HepG2 (cell line): ENCODE measurements around the gene TRIM3. TPM values are rescaled to one million over a fixed set of nuclear protein-coding genes. Genes with fewer than 3 reads are reported as not detected.

ENCODE experiments used
- BRD4 ChIP-seq: sonication (generic); formaldehyde crosslinking; IDR thresholded peaks from 2 replicates; pipeline ENCODE4 v1.4.0; 2020; ENCODE audit warnings: missing genetic modification reagents
- IRF2 ChIP-seq: IDR thresholded peaks from 2 replicates; pipeline ENCODE4 v1.6.1; 2018; ENCODE audit warnings: missing genetic modification reagents, missing compliant biosample characterization
- NFIB ChIP-seq: sonication (generic); formaldehyde crosslinking; IDR thresholded peaks from 2 replicates; pipeline ENCODE4 v1.9.0; 2021; ENCODE audit warnings: missing genetic modification reagents, mild to moderate bottlenecking, borderline replicate concordance
- SAFB2 ChIP-seq: sonication (generic); formaldehyde crosslinking; IDR thresholded peaks from 2 replicates; pipeline ENCODE4 v1.5.1; 2020; ENCODE audit warnings: missing genetic modification reagents, low read depth, mild to moderate bottlenecking, borderline replicate concordance
- SIN3B ChIP-seq: fragments of 150-350 bp; IDR thresholded peaks from 2 replicates; pipeline ENCODE4 v1.6.1; 2014; ENCODE audit warnings: low read length
- SPEN ChIP-seq: sonication (generic); formaldehyde crosslinking; IDR thresholded peaks from 2 replicates; pipeline ENCODE4 v1.5.1; 2020; ENCODE audit warnings: low read depth, mild to moderate bottlenecking, missing genetic modification reagents
- TBP ChIP-seq: sonication (generic); formaldehyde crosslinking; IDR thresholded peaks from 2 replicates; pipeline ENCODE4 v1.5.0; 2020; ENCODE audit warnings: missing genetic modification reagents
- TBX3 ChIP-seq: fragments of 450-650 bp; IDR thresholded peaks from 2 replicates; pipeline ENCODE4 v1.6.1; 2017; ENCODE audit warnings: antibody characterized with exemption, mild to moderate bottlenecking, inconsistent platforms, borderline replicate concordance
- TGIF2 ChIP-seq: IDR thresholded peaks from 2 replicates; pipeline ENCODE4 v1.6.1; 2016; ENCODE audit warnings: control low read depth, missing compliant biosample characterization
- ZNF263 ChIP-seq: sonication (generic); formaldehyde crosslinking; IDR thresholded peaks from 2 replicates; pipeline ENCODE4 v1.4.0; 2020; ENCODE audit warnings: missing genetic modification reagents
- ZNF383 ChIP-seq: sonication (generic); formaldehyde crosslinking; IDR thresholded peaks from 2 replicates; pipeline ENCODE4 v1.4.0; 2020; ENCODE audit warnings: missing genetic modification reagents, mild to moderate bottlenecking, borderline replicate concordance
- ZNF614 ChIP-seq: IDR thresholded peaks from 2 replicates; pipeline ENCODE4 v1.6.1; 2018; ENCODE audit warnings: missing biosample characterization, missing genetic modification reagents, inconsistent platforms, borderline replicate concordance
- ZNF724P ChIP-seq: sonication (generic); formaldehyde crosslinking; IDR thresholded peaks from 2 replicates; pipeline ENCODE4 v1.8.0; 2022; ENCODE audit warnings: missing genetic modification reagents, borderline replicate concordance
- ZNF75D ChIP-seq: sonication (generic); formaldehyde crosslinking; IDR thresholded peaks from 2 replicates; pipeline ENCODE4 v1.8.1; 2023; ENCODE audit warnings: missing genetic modification reagents, mild to moderate bottlenecking, borderline replicate concordance
- ZNF766 ChIP-seq: sonication (generic); formaldehyde crosslinking; IDR thresholded peaks from 2 replicates; pipeline ENCODE4 v1.5.0; 2020; ENCODE audit warnings: missing genetic modification reagents, borderline replicate concordance
- polyA plus RNA-seq, 8 experiments: library from polyadenylated mRNA; depleted of rRNA in 3 of 8; stranded (reverse) in 7 of 8; unstranded in 1 of 8; fragments of >200 nt; fragmentation: Illumina TruSeq in 4 of 8; extraction: Trizol in 4 of 8; gene quantifications; 2 replicates each; pipeline versions ENCODE4 v1.2.1 to v1.2.3, GENCODE V29; 2011 to 2016; ENCODE audit warnings: low read depth in 4 of 8, missing spikeins in 1 of 8, mixed read lengths in 1 of 8; ENCODE audit not compliant: insufficient read depth in 1 of 8
- total RNA-seq, 5 experiments: library from RNA; depleted of rRNA; stranded (reverse); fragments of >200 nt; fragmentation: Illumina TruSeq; extraction: Trizol; gene quantifications; 2 replicates each; pipeline ENCODE4 v1.2.3, GENCODE V29; 2016; ENCODE audit warnings: low read depth in 1 of 5
- TF ChIP-seq, protein P1 (sequence below): sonication (generic); formaldehyde crosslinking; IDR thresholded peaks from 2 replicates; pipeline ENCODE4 v1.8.1; 2022; ENCODE audit warnings: low read depth, mild to moderate bottlenecking, missing genetic modification reagents
- TF ChIP-seq, protein P2 (sequence below): IDR thresholded peaks from 2 replicates; pipeline ENCODE4 v1.6.1; 2016
- TF ChIP-seq, protein P3 (sequence below): sonication (generic); formaldehyde crosslinking; IDR thresholded peaks from 2 replicates; pipeline ENCODE4 v1.9.0; 2021; ENCODE audit warnings: mild to moderate bottlenecking, missing genetic modification reagents
- TF ChIP-seq, protein P4 (sequence below): sonication (generic); formaldehyde crosslinking; IDR thresholded peaks from 2 replicates; pipeline ENCODE4 v1.5.0; 2020; ENCODE audit warnings: mild to moderate bottlenecking, missing genetic modification reagents

Gene TRIM3
- total and polyA plus RNA-seq, 2 of the 13 experiments (the other 11 are each of a cell fraction or from before 2014, with no cell fraction given) = 3.6 to 6.3 TPM

DNA sequence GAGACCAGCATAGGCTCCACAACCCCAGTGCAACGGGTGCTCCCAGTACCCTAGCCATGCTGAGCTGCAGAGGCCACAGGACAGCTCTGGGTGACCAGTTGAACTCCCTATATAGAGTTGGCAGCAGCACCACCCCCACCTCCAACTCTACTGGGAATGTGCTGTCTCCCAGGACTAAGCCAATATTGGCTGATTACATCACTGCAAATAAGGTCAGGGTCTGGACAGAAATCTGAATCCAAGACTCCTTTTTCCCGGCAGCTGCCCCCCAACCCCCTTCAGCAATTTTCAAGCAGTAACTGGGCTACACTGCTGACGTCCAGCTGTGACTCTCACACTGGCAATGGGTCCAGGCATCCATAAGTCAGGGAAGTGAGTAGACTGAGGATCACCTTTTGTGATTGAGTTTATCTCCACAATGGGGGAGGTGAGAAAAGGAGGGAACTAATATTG lies 32.8 kb downstream of the TRIM3 start, which contains the start of gene HPX (continued):
- TF ChIP-seq, protein P1, sequence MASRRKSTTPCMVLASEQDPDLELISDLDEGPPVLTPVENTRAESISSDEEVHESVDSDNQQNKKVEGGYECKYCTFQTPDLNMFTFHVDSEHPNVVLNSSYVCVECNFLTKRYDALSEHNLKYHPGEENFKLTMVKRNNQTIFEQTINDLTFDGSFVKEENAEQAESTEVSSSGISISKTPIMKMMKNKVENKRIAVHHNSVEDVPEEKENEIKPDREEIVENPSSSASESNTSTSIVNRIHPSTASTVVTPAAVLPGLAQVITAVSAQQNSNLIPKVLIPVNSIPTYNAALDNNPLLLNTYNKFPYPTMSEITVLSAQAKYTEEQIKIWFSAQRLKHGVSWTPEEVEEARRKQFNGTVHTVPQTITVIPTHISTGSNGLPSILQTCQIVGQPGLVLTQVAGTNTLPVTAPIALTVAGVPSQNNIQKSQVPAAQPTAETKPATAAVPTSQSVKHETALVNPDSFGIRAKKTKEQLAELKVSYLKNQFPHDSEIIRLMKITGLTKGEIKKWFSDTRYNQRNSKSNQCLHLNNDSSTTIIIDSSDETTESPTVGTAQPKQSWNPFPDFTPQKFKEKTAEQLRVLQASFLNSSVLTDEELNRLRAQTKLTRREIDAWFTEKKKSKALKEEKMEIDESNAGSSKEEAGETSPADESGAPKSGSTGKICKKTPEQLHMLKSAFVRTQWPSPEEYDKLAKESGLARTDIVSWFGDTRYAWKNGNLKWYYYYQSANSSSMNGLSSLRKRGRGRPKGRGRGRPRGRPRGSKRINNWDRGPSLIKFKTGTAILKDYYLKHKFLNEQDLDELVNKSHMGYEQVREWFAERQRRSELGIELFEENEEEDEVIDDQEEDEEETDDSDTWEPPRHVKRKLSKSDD = no peak
- no peak for TF ChIP-seq SAFB2 (CRISPR knock-in tag)
- no peak for TF ChIP-seq TBP (CRISPR knock-in tag)
- TF ChIP-seq SIN3B = no peak
- no peak for TF ChIP-seq ZNF75D (CRISPR knock-in tag)
- TF ChIP-seq, protein P2, sequence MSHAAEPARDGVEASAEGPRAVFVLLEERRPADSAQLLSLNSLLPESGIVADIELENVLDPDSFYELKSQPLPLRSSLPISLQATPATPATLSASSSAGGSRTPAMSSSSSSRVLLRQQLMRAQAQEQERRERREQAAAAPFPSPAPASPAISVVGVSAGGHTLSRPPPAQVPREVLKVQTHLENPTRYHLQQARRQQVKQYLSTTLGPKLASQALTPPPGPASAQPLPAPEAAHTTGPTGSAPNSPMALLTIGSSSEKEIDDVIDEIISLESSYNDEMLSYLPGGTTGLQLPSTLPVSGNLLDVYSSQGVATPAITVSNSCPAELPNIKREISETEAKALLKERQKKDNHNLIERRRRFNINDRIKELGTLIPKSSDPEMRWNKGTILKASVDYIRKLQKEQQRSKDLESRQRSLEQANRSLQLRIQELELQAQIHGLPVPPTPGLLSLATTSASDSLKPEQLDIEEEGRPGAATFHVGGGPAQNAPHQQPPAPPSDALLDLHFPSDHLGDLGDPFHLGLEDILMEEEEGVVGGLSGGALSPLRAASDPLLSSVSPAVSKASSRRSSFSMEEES (CRISPR knock-in tag) = no peak
- 0 out of 2 replicates have a peak, but pooled peaks have one; percentile 14 for TF ChIP-seq TBX3
- TF ChIP-seq, protein P3, sequence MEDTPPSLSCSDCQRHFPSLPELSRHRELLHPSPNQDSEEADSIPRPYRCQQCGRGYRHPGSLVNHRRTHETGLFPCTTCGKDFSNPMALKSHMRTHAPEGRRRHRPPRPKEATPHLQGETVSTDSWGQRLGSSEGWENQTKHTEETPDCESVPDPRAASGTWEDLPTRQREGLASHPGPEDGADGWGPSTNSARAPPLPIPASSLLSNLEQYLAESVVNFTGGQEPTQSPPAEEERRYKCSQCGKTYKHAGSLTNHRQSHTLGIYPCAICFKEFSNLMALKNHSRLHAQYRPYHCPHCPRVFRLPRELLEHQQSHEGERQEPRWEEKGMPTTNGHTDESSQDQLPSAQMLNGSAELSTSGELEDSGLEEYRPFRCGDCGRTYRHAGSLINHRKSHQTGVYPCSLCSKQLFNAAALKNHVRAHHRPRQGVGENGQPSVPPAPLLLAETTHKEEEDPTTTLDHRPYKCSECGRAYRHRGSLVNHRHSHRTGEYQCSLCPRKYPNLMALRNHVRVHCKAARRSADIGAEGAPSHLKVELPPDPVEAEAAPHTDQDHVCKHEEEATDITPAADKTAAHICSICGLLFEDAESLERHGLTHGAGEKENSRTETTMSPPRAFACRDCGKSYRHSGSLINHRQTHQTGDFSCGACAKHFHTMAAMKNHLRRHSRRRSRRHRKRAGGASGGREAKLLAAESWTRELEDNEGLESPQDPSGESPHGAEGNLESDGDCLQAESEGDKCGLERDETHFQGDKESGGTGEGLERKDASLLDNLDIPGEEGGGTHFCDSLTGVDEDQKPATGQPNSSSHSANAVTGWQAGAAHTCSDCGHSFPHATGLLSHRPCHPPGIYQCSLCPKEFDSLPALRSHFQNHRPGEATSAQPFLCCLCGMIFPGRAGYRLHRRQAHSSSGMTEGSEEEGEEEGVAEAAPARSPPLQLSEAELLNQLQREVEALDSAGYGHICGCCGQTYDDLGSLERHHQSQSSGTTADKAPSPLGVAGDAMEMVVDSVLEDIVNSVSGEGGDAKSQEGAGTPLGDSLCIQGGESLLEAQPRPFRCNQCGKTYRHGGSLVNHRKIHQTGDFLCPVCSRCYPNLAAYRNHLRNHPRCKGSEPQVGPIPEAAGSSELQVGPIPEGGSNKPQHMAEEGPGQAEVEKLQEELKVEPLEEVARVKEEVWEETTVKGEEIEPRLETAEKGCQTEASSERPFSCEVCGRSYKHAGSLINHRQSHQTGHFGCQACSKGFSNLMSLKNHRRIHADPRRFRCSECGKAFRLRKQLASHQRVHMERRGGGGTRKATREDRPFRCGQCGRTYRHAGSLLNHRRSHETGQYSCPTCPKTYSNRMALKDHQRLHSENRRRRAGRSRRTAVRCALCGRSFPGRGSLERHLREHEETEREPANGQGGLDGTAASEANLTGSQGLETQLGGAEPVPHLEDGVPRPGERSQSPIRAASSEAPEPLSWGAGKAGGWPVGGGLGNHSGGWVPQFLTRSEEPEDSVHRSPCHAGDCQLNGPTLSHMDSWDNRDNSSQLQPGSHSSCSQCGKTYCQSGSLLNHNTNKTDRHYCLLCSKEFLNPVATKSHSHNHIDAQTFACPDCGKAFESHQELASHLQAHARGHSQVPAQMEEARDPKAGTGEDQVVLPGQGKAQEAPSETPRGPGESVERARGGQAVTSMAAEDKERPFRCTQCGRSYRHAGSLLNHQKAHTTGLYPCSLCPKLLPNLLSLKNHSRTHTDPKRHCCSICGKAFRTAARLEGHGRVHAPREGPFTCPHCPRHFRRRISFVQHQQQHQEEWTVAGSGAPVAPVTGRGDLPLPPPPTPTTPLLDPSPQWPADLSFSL (CRISPR knock-in tag) = no peak
- TF ChIP-seq ZNF766 = no peak
- TF ChIP-seq ZNF263 (CRISPR knock-in tag) = peak; percentile 54; the same call in 1 of the 2 replicates
- no peak for TF ChIP-seq NFIB (CRISPR knock-in tag)
- TF ChIP-seq ZNF724P (CRISPR knock-in tag) = no peak
- TF ChIP-seq BRD4 (CRISPR knock-in tag) = no peak
- TF ChIP-seq SPEN (CRISPR knock-in tag) = no peak
- TF ChIP-seq, protein P4, sequence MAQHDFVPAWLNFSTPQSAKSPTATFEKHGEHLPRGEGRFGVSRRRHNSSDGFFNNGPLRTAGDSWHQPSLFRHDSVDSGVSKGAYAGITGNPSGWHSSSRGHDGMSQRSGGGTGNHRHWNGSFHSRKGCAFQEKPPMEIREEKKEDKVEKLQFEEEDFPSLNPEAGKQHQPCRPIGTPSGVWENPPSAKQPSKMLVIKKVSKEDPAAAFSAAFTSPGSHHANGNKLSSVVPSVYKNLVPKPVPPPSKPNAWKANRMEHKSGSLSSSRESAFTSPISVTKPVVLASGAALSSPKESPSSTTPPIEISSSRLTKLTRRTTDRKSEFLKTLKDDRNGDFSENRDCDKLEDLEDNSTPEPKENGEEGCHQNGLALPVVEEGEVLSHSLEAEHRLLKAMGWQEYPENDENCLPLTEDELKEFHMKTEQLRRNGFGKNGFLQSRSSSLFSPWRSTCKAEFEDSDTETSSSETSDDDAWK = no peak
- no peak for TF ChIP-seq ZNF383 (CRISPR knock-in tag)
- TF ChIP-seq TGIF2 (CRISPR knock-in tag) = no peak
- no peak for TF ChIP-seq ZNF614 (CRISPR knock-in tag)
- TF ChIP-seq IRF2 (CRISPR knock-in tag) = 0 out of 2 replicates have a peak, but pooled peaks have one; percentile 33
